ENCODE measurements around the gene SIGLEC9. TPM values are rescaled to one million over a fixed set of nuclear protein-coding genes. Genes with fewer than 3 reads are reported as not detected.

Gene SIGLEC9
- total and polyA plus RNA-seq, 2 of the 8 experiments (the other 6 are each of a cell fraction or from before 2014, with no cell fraction given), result not detected

GRCh38 chr19:51091895-51092873 lies 32.5 kb upstream of the SIGLEC9 start (continued):
- TF ChIP-seq CHD7 (IDR thresholded peaks at IDR 0.05; ENCODE audit: insufficient replicate concordance, low read length), result no peak
- no peak for TF ChIP-seq E2F6 (IDR thresholded peaks at IDR 0.05)
- TF ChIP-seq TCF12 (IDR thresholded peaks at IDR 0.05; ENCODE audit: low read depth, low read length), result no peak
- no peak for TF ChIP-seq SP4 (IDR thresholded peaks at IDR 0.05; ENCODE audit: low read length)
- no peak for TF ChIP-seq CTBP2 (IDR thresholded peaks at IDR 0.05; ENCODE audit: borderline replicate concordance, insufficient read depth, insufficient read length, low read length)
- no peak for TF ChIP-seq CBX5 (IDR thresholded peaks at IDR 0.05; ENCODE audit: low read depth, low read length)
- TF ChIP-seq CHD1 (IDR thresholded peaks at IDR 0.05; ENCODE audit: low read depth, low read length), result no peak
- no peak for TF ChIP-seq PHF8 (conservative IDR thresholded peaks at IDR 0.05; ENCODE audit: low read depth, low read length)
- no peak for TF ChIP-seq JUN (IDR thresholded peaks at IDR 0.05; ENCODE audit: low read depth, low read length)

All from H1 (cell line).